ENCODE data around the gene CARF.

Gene CARF

DNA sequence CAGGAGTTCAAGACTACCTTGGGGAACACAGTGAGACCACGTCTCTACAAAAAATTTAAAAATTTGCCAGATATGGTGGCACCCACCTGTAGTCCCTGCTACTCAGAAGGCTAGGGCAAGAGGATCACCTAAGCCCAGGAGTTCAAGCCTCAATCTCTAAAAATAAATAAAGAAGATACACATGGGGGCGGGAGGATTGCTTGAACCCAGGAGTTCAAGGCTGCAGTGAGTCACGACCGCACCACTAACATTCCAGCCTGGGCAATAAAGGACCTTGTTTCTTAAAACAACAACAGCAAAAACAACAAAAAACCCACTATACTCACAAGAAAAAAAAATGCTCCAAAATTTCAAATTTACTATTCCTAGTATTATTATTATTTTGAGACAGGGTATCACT is 30.5 kb upstream of the CARF start:
- ChIA-PET POLR2A (no interaction called here), CTCF (no interaction called here)
- Histone ChIP-seq H3K4me1 (ENCODE audit: control insufficient read depth, insufficient read depth, low read length) (no peaks in the 10 kb centered on the region), H3K36me3 (ENCODE audit: control insufficient read depth in 2 of 2, insufficient read depth in 1 of 2, low read length in 2 of 2) (peaks cover 46 to 58% of the 10 kb centered on the region in 2 experiments; a peak in 2 of 3 replicates), H3K27ac (ENCODE audit: extremely low read depth, low read depth, low read length) (no peak overlapping the region), H3K4me3 (ENCODE audit: low read depth, low read length) (no peak overlapping the region), H3K9me3 (ENCODE audit: control insufficient read depth, insufficient read depth, low read depth, low read length) (no peaks in the 10 kb centered on the region)
- TF ChIP-seq ZNF785 (tag by site-specific recombination; IDR thresholded peaks at IDR 0.05), result no peak
- TF ChIP-seq ZNF610 (tag by site-specific recombination; IDR thresholded peaks at IDR 0.05; ENCODE audit: borderline replicate concordance), result no peak
- TF ChIP-seq ZNF23 (tag by site-specific recombination; IDR thresholded peaks at IDR 0.05; ENCODE audit: borderline replicate concordance), result no peak
- no peak for TF ChIP-seq ZNF433 (tag by site-specific recombination; IDR thresholded peaks at IDR 0.05; ENCODE audit: low read depth)
- TF ChIP-seq WT1 (tag by site-specific recombination; IDR thresholded peaks at IDR 0.05), result no peak
- no peak for TF ChIP-seq ZNF544 (tag by site-specific recombination; IDR thresholded peaks at IDR 0.05)
- TF ChIP-seq, protein P1, sequence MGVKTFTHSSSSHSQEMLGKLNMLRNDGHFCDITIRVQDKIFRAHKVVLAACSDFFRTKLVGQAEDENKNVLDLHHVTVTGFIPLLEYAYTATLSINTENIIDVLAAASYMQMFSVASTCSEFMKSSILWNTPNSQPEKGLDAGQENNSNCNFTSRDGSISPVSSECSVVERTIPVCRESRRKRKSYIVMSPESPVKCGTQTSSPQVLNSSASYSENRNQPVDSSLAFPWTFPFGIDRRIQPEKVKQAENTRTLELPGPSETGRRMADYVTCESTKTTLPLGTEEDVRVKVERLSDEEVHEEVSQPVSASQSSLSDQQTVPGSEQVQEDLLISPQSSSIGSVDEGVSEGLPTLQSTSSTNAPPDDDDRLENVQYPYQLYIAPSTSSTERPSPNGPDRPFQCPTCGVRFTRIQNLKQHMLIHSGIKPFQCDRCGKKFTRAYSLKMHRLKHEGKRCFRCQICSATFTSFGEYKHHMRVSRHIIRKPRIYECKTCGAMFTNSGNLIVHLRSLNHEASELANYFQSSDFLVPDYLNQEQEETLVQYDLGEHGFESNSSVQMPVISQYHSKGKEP (tag by site-specific recombination; IDR thresholded peaks at IDR 0.05), result no peak
- TF ChIP-seq ZBTB21 (tag by site-specific recombination; IDR thresholded peaks at IDR 0.05), result no peak
- TF ChIP-seq ZNF571 (tag by site-specific recombination; IDR thresholded peaks at IDR 0.05), result no peak
- TF ChIP-seq ZNF184 (tag by site-specific recombination; IDR thresholded peaks at IDR 0.05), result no peak
- TF ChIP-seq BCL11B (tag by site-specific recombination; IDR thresholded peaks at IDR 0.05; ENCODE audit: low read depth), result no peak
- TF ChIP-seq, protein P2, sequence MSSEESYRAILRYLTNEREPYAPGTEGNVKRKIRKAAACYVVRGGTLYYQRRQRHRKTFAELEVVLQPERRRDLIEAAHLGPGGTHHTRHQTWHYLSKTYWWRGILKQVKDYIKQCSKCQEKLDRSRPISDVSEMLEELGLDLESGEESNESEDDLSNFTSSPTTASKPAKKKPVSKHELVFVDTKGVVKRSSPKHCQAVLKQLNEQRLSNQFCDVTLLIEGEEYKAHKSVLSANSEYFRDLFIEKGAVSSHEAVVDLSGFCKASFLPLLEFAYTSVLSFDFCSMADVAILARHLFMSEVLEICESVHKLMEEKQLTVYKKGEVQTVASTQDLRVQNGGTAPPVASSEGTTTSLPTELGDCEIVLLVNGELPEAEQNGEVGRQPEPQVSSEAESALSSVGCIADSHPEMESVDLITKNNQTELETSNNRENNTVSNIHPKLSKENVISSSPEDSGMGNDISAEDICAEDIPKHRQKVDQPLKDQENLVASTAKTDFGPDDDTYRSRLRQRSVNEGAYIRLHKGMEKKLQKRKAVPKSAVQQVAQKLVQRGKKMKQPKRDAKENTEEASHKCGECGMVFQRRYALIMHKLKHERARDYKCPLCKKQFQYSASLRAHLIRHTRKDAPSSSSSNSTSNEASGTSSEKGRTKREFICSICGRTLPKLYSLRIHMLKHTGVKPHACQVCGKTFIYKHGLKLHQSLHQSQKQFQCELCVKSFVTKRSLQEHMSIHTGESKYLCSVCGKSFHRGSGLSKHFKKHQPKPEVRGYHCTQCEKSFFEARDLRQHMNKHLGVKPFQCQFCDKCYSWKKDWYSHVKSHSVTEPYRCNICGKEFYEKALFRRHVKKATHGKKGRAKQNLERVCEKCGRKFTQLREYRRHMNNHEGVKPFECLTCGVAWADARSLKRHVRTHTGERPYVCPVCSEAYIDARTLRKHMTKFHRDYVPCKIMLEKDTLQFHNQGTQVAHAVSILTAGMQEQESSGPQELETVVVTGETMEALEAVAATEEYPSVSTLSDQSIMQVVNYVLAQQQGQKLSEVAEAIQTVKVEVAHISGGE (tag by site-specific recombination; conservative IDR thresholded peaks at IDR 0.05; ENCODE audit: low read depth), result no peak
- no peak for TF ChIP-seq SCRT2 (tag by site-specific recombination; IDR thresholded peaks at IDR 0.05)
- TF ChIP-seq, protein P3, sequence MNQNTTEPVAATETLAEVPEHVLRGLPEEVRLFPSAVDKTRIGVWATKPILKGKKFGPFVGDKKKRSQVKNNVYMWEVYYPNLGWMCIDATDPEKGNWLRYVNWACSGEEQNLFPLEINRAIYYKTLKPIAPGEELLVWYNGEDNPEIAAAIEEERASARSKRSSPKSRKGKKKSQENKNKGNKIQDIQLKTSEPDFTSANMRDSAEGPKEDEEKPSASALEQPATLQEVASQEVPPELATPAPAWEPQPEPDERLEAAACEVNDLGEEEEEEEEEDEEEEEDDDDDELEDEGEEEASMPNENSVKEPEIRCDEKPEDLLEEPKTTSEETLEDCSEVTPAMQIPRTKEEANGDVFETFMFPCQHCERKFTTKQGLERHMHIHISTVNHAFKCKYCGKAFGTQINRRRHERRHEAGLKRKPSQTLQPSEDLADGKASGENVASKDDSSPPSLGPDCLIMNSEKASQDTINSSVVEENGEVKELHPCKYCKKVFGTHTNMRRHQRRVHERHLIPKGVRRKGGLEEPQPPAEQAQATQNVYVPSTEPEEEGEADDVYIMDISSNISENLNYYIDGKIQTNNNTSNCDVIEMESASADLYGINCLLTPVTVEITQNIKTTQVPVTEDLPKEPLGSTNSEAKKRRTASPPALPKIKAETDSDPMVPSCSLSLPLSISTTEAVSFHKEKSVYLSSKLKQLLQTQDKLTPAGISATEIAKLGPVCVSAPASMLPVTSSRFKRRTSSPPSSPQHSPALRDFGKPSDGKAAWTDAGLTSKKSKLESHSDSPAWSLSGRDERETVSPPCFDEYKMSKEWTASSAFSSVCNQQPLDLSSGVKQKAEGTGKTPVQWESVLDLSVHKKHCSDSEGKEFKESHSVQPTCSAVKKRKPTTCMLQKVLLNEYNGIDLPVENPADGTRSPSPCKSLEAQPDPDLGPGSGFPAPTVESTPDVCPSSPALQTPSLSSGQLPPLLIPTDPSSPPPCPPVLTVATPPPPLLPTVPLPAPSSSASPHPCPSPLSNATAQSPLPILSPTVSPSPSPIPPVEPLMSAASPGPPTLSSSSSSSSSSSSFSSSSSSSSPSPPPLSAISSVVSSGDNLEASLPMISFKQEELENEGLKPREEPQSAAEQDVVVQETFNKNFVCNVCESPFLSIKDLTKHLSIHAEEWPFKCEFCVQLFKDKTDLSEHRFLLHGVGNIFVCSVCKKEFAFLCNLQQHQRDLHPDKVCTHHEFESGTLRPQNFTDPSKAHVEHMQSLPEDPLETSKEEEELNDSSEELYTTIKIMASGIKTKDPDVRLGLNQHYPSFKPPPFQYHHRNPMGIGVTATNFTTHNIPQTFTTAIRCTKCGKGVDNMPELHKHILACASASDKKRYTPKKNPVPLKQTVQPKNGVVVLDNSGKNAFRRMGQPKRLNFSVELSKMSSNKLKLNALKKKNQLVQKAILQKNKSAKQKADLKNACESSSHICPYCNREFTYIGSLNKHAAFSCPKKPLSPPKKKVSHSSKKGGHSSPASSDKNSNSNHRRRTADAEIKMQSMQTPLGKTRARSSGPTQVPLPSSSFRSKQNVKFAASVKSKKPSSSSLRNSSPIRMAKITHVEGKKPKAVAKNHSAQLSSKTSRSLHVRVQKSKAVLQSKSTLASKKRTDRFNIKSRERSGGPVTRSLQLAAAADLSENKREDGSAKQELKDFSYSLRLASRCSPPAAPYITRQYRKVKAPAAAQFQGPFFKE (tag by site-specific recombination; IDR thresholded peaks at IDR 0.05; ENCODE audit: borderline replicate concordance), result no peak
- no peak for TF ChIP-seq KLF9 (tag by site-specific recombination; IDR thresholded peaks at IDR 0.05; ENCODE audit: low read depth)
- TF ChIP-seq ZNF202 (tag by site-specific recombination; IDR thresholded peaks at IDR 0.05; ENCODE audit: borderline replicate concordance), result no peak
- TF ChIP-seq ZNF596 (tag by site-specific recombination; IDR thresholded peaks at IDR 0.05), result no peak
- no peak for TF ChIP-seq HOXA7 (CRISPR knock-in tag; IDR thresholded peaks at IDR 0.05; ENCODE audit: borderline replicate concordance)
- TF ChIP-seq FEZF1 (tag by site-specific recombination; IDR thresholded peaks at IDR 0.05), result no peak

All from HEK293 (cell line).